C4-2B (cell line): ENCODE data around the gene RBM43.

Experiments
- H3K27ac ChIP-seq: fragments of 450-650 bp; 2 replicates; pipeline ENCODE4 v1.5.1; 2017
- CTCF ChIP-seq: fragments of 450-650 bp; conservative IDR thresholded peaks from 2 replicates; pipeline ENCODE4 v1.5.1; 2017; ENCODE audit warnings: mild to moderate bottlenecking
- ZFX ChIP-seq: fragments of 450-650 bp; IDR thresholded peaks from 2 replicates; pipeline ENCODE4 v1.6.1; 2017

The RBM43 gene

GRCh38 chr2:151207100-151207499, 54.6 kb downstream of the RBM43 start:
- H3K27ac ChIP-seq = no peak overlapping the region
- no peak for TF ChIP-seq ZFX

- no peak for TF ChIP-seq CTCF
- no peak for TF ChIP-seq ZFX
- no peak overlapping the region for H3K27ac ChIP-seq
Measured at GRCh38 chr2:151206446-151206968, 55.2 kb downstream of the RBM43 start.

- H3K27ac ChIP-seq = no peak overlapping the region
- TF ChIP-seq ZFX = no peak
- TF ChIP-seq CTCF = no peak
Measured at GRCh38 chr2:151205571-151205970, 56.1 kb downstream of the RBM43 start.

GRCh38 chr2:151204756-151205155, 56.9 kb downstream of the RBM43 start:
- H3K27ac ChIP-seq = no peak overlapping the region
- TF ChIP-seq CTCF (no peak), ZFX (no peak)

GRCh38 chr2:151200844-151201243, 60.8 kb downstream of the RBM43 start:
- no peak overlapping the region for H3K27ac ChIP-seq
- TF ChIP-seq ZFX (no peak), CTCF (no peak)

- no peak for TF ChIP-seq CTCF
- no peak for TF ChIP-seq ZFX
- no peak overlapping the region for H3K27ac ChIP-seq
Measured at GRCh38 chr2:151200277-151200676, 61.4 kb downstream of the RBM43 start.

GRCh38 chr2:151198645-151199044, 63.0 kb downstream of the RBM43 start:
- no peak for TF ChIP-seq CTCF
- TF ChIP-seq ZFX = no peak
- H3K27ac ChIP-seq = no peak overlapping the region
